CD4-positive, CD25-positive, alpha-beta regulatory T cell (primary cell): ENCODE measurements around the gene TMEM231. TPM values are rescaled to one million over a fixed set of nuclear protein-coding genes. Genes with fewer than 3 reads are reported as not detected.
"Not testable (repeated sequence)": the region's sequence is repeated elsewhere in the genome, so short reads cannot be mapped to it uniquely, and the experiment has no call there.

Experiments
- ATAC-seq, 2 donors: fragments of 150-1000 bp; cut with Tn5 transposase; one replicate each; pipeline ENCODE4 v1.10.0; 2021; ENCODE audit warnings: low read depth in 2 of 2, moderate number of reproducible peaks in 2 of 2, moderate library complexity in 1 of 2
- DNase-seq, 3 donors: peaks; one replicate each; pipeline versions ENCODE4 v3.0.0 to v3.0.0-alpha.2; 2012 to 2022; ENCODE audit warnings: mixed read lengths in 1 of 3
- H3K27ac ChIP-seq: one replicate; pipeline ENCODE4 v1.7.0; 2013; ENCODE audit warnings: mild to moderate bottlenecking, low read length; ENCODE audit not compliant: insufficient read depth, poor library complexity, severe bottlenecking
- H3K27me3 ChIP-seq: one replicate; pipeline ENCODE4 v1.7.0; 2013; ENCODE audit warnings: low read length; ENCODE audit not compliant: control insufficient read depth, insufficient read depth
- H3K36me3 ChIP-seq: one replicate; pipeline ENCODE4 v1.7.0; 2013; ENCODE audit warnings: mild to moderate bottlenecking, low read length, moderate library complexity; ENCODE audit not compliant: control insufficient read depth, insufficient read depth
- H3K4me1 ChIP-seq: 2 replicates; pipeline ENCODE4 v1.7.0; 2013; ENCODE audit warnings: mild to moderate bottlenecking, low read length; ENCODE audit not compliant: insufficient read depth, control insufficient read depth, poor library complexity, severe bottlenecking
- H3K4me3 ChIP-seq: one replicate; pipeline ENCODE4 v1.7.0; 2013; ENCODE audit warnings: low read depth, mild to moderate bottlenecking, low read length, moderate library complexity
- H3K9me3 ChIP-seq, 2 experiments: 1 replicate in 1 of 2; 2 replicates in 1 of 2; pipeline ENCODE4 v1.7.0; 2013; ENCODE audit warnings: low read length in 2 of 2, mild to moderate bottlenecking in 1 of 2, moderate library complexity in 1 of 2; ENCODE audit not compliant: control insufficient read depth in 2 of 2
- H3K27ac Mint-ChIP-seq, 3 donors: one replicate each; pipeline ENCODE4 v1.8.0; 2020 to 2022; ENCODE audit warnings: mild to moderate bottlenecking in 3 of 3, mixed read lengths in 3 of 3, moderate library complexity in 2 of 3
- H3K27me3 Mint-ChIP-seq: one replicate; pipeline ENCODE4 v1.8.0; 2022; ENCODE audit warnings: mild to moderate bottlenecking, mixed read lengths
- H3K36me3 Mint-ChIP-seq: one replicate; pipeline ENCODE4 v1.8.0; 2020; ENCODE audit warnings: mixed read lengths
- H3K4me1 Mint-ChIP-seq, 4 donors: one replicate each; pipeline ENCODE4 v1.8.0; 2020 to 2022; ENCODE audit warnings: mixed read lengths in 4 of 4, mild to moderate bottlenecking in 1 of 4
- H3K4me3 Mint-ChIP-seq, 4 donors: one replicate each; pipeline ENCODE4 v1.8.0; 2020 to 2022; ENCODE audit warnings: mild to moderate bottlenecking in 4 of 4, mixed read lengths in 4 of 4, moderate library complexity in 3 of 4
- H3K9me3 Mint-ChIP-seq, 7 donors: one replicate each; pipeline ENCODE4 v1.8.0; 2020 to 2022; ENCODE audit warnings: mixed read lengths in 7 of 7, mild to moderate bottlenecking in 3 of 7, moderate library complexity in 2 of 7
- polyA plus RNA-seq, 4 donors: library from polyadenylated mRNA; unstranded; fragments of 300-500 nt; fragmentation: Illumina TruSeq; gene quantifications; one replicate each; pipeline ENCODE4 v1.2.3, GENCODE V29; 2021
- total RNA-seq: library from RNA; stranded (reverse); gene quantifications from one replicate; pipeline ENCODE4 v1.2.3, GENCODE V29; 2022

Gene TMEM231
- total and polyA plus RNA-seq, 5 donors from 2014 or later = 0.64 to 2.6 (median 0.91) TPM

DNA sequence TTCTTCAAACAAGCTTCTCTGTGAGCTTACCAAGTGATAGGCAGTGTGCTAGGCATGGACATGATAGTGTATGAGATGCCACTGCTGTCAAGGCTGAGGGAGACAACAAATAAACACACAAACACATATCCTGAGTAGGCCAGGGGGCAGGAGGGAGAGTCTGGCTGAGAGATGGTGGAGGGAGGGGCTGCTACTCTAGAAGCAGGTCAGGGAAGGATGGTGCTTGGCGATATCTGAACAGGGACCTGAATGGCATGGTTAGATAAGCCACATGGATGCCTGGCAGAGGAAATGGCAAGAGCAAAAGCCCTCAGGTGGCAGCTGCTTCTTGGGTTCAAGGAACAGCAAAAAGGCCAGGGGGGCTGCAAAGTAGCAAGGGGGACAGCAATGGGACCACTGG, 52.3 kb downstream of the TMEM231 start:
- Histone ChIP-seq H3K36me3 (no peaks in the 10 kb centered on the region), H3K9me3 (no peaks in the 10 kb centered on the region), H3K4me1 (no peaks in the 10 kb centered on the region), H3K27me3 (peaks cover 3% of the 10 kb centered on the region), H3K27ac (no peak overlapping the region), H3K4me3 (no peak overlapping the region)
- no peak for ATAC-seq
- H3K9me3 Mint-ChIP-seq = no peaks in the 10 kb centered on the region
- DNase-seq = no peak
- H3K36me3 Mint-ChIP-seq = no peaks in the 10 kb centered on the region
- H3K27me3 Mint-ChIP-seq = peaks cover 13% of the 10 kb centered on the region
- H3K4me3 Mint-ChIP-seq = no peak overlapping the region
- H3K27ac Mint-ChIP-seq = peak overlapping the region in 2 of 3 donors; percentile 13 to 66
- H3K4me1 Mint-ChIP-seq = no peaks in the 10 kb centered on the region

- ATAC-seq (no peak), DNase-seq (no peak)
- Histone ChIP-seq H3K9me3 (no peaks in the 10 kb centered on the region), H3K4me3 (no peak overlapping the region), H3K27me3 (peaks cover 3% of the 10 kb centered on the region), H3K27ac (no peak overlapping the region), H3K36me3 (no peaks in the 10 kb centered on the region), H3K4me1 (no peaks in the 10 kb centered on the region)
- H3K4me3 Mint-ChIP-seq = no peak overlapping the region
- H3K36me3 Mint-ChIP-seq = no peaks in the 10 kb centered on the region
- H3K27me3 Mint-ChIP-seq = peaks cover 13% of the 10 kb centered on the region
- H3K27ac Mint-ChIP-seq = no peak overlapping the region
- H3K4me1 Mint-ChIP-seq = no peaks in the 10 kb centered on the region
- H3K9me3 Mint-ChIP-seq = no peaks in the 10 kb centered on the region
These were observed 53.0 kb downstream of the TMEM231 start for GRCh38 chr16:75502916-75503605.

- H3K4me1 Mint-ChIP-seq, H3K27ac Mint-ChIP-seq, H3K9me3 Mint-ChIP-seq, H3K4me3 Mint-ChIP-seq, DNase-seq, H3K4me1 ChIP-seq, H3K36me3 Mint-ChIP-seq, H3K27ac ChIP-seq, H3K4me3 ChIP-seq, H3K9me3 ChIP-seq, H3K27me3 ChIP-seq, ATAC-seq, H3K36me3 ChIP-seq: not testable (repeated sequence)
- H3K27me3 Mint-ChIP-seq = peaks cover 20% of the 10 kb centered on the region
These were observed 54.2 kb downstream of the TMEM231 start for GRCh38 chr16:75501820-75502219.

GRCh38 chr16:75501359-75501758, 54.7 kb downstream of the TMEM231 start:
- no peaks in the 10 kb centered on the region for H3K36me3 Mint-ChIP-seq
- H3K9me3 Mint-ChIP-seq = no peaks in the 10 kb centered on the region
- DNase-seq (no peak), ATAC-seq (no peak)
- no peak overlapping the region for H3K4me3 Mint-ChIP-seq
- Histone ChIP-seq H3K36me3 (no peaks in the 10 kb centered on the region), H3K27me3 (no peaks in the 10 kb centered on the region), H3K27ac (no peak overlapping the region), H3K4me3 (no peak overlapping the region), H3K4me1 (no peaks in the 10 kb centered on the region), H3K9me3 (no peaks in the 10 kb centered on the region)
- H3K27me3 Mint-ChIP-seq = peaks cover 21% of the 10 kb centered on the region
- H3K4me1 Mint-ChIP-seq = no peaks in the 10 kb centered on the region
- no peak overlapping the region for H3K27ac Mint-ChIP-seq

GRCh38 chr16:75498605-75499322, 57.3 kb downstream of the TMEM231 start:
- not testable (repeated sequence) for H3K27ac Mint-ChIP-seq, H3K27me3 ChIP-seq, H3K4me1 ChIP-seq, H3K4me3 ChIP-seq, H3K27ac ChIP-seq, ATAC-seq, H3K36me3 ChIP-seq, H3K4me3 Mint-ChIP-seq, H3K9me3 Mint-ChIP-seq, H3K9me3 ChIP-seq, H3K36me3 Mint-ChIP-seq, H3K4me1 Mint-ChIP-seq, DNase-seq
- peaks cover 41% of the 10 kb centered on the region for H3K27me3 Mint-ChIP-seq

- no peaks in the 10 kb centered on the region for H3K9me3 ChIP-seq
- H3K36me3 ChIP-seq = no peaks in the 10 kb centered on the region
- no peak overlapping the region for H3K27ac Mint-ChIP-seq
- peaks cover 6% of the 10 kb centered on the region for H3K4me1 ChIP-seq
- H3K4me3 Mint-ChIP-seq = no peak overlapping the region
- H3K27me3 Mint-ChIP-seq = peaks cover 53% of the 10 kb centered on the region
- ATAC-seq (no peak), DNase-seq (no peak)
- H3K27ac ChIP-seq = no peak overlapping the region
- peaks cover 0 to 10% (median 0%) of the 10 kb centered on the region in 4 donors for H3K4me1 Mint-ChIP-seq
- no peaks in the 10 kb centered on the region for H3K9me3 Mint-ChIP-seq
- H3K27me3 ChIP-seq = peaks cover 4% of the 10 kb centered on the region
- H3K4me3 ChIP-seq = no peak overlapping the region
- no peaks in the 10 kb centered on the region for H3K36me3 Mint-ChIP-seq
These were observed 58.5 kb downstream of the TMEM231 start for GRCh38 chr16:75497558-75497957.

- ATAC-seq = peak in 1 of 2 donors; percentile 37
- Histone ChIP-seq H3K36me3 (no peaks in the 10 kb centered on the region), H3K4me1 (peaks cover 6% of the 10 kb centered on the region), H3K27me3 (peaks cover 4% of the 10 kb centered on the region), H3K4me3 (no peak within 1 kb of the TSS), H3K27ac (no peak within 1 kb of the TSS), H3K9me3 (no peaks in the 10 kb centered on the region)
- peak in 1 of 3 donors; percentile 13 for DNase-seq
- Mint-ChIP-seq H3K9me3 (no peaks in the 10 kb centered on the region), H3K4me3 (peak within 1 kb of the TSS in 2 of 4 donors; percentile 33 to 79), H3K27me3 (peaks cover 51% of the 10 kb centered on the region), H3K36me3 (no peaks in the 10 kb centered on the region), H3K27ac (no peak within 1 kb of the TSS), H3K4me1 (peaks cover 0 to 10% (median 0%) of the 10 kb centered on the region in 4 donors)
These were observed 60.9 kb downstream of the TMEM231 start, which contains the start of gene CHST6 for GRCh38 chr16:75495076-75495674. TSS of gene CHST6 (minus strand) at chr16:75495441. CDS start at chr16:75479828, 15,613 bp downstream.
